ENCODE data around the gene LARP4B. TPM values are rescaled to one million over a fixed set of nuclear protein-coding genes. Genes with fewer than 3 reads are reported as not detected.

Gene LARP4B
- total and polyA plus RNA-seq, 8 donors: 45.1 to 122 (median 54.4) TPM

GRCh38 chr10:921471-922414 is 9.8 kb downstream of the LARP4B start:
- Histone ChIP-seq H3K36me3 (peaks cover 0 to 21% of the 10 kb centered on the region in 2 donors), H3K9me3 (no peaks in the 10 kb centered on the region), H3K4me1 (peaks cover 33 to 61% of the 10 kb centered on the region in 2 donors), H3K4me3 (no peak overlapping the region), H3K27ac (peak overlapping the region; percentile 10 to 23), H3K27me3 (no peaks in the 10 kb centered on the region)
- no peak for TF ChIP-seq CTCF (IDR thresholded peaks at IDR 0.05)
- DNase-seq (no peak), ATAC-seq (peak; percentile 12)
- intact Hi-C loops (cut with DNase I): no loop called here

- no peak overlapping the region for H3K27ac ChIP-seq
- H3K9me3 ChIP-seq: no peaks in the 10 kb centered on the region
- H3K4me3 ChIP-seq: no peak overlapping the region
- ATAC-seq (no peak), DNase-seq (no peak)
- H3K36me3 ChIP-seq: peaks cover 0 to 12% of the 10 kb centered on the region in 2 donors
- intact Hi-C loops (cut with DNase I): no loop called here
- H3K4me1 ChIP-seq: peaks cover 29 to 48% of the 10 kb centered on the region in 2 donors
- H3K27me3 ChIP-seq: no peaks in the 10 kb centered on the region
- no peak for TF ChIP-seq CTCF (IDR thresholded peaks at IDR 0.05)
Observed at GRCh38 chr10:920450-920849, 11.1 kb downstream of the LARP4B start.

GRCh38 chr10:919481-919880 is 12.0 kb downstream of the LARP4B start:
- DNase-seq: no peak
- H3K4me3 ChIP-seq: no peak overlapping the region
- intact Hi-C loops (cut with DNase I): no loop called here
- no peaks in the 10 kb centered on the region for H3K27me3 ChIP-seq
- H3K27ac ChIP-seq: no peak overlapping the region
- ATAC-seq: no peak
- H3K36me3 ChIP-seq: peaks cover 0 to 7% of the 10 kb centered on the region in 2 donors
- H3K4me1 ChIP-seq: peaks cover 19 to 39% of the 10 kb centered on the region in 2 donors
- no peaks in the 10 kb centered on the region for H3K9me3 ChIP-seq
- TF ChIP-seq CTCF (IDR thresholded peaks at IDR 0.05): no peak

GRCh38 chr10:917999-918398 is 13.5 kb downstream of the LARP4B start:
- H3K36me3 ChIP-seq: peaks cover 0 to 7% of the 10 kb centered on the region in 2 donors
- ATAC-seq: no peak
- H3K9me3 ChIP-seq: no peaks in the 10 kb centered on the region
- DNase-seq: no peak
- no peak for TF ChIP-seq CTCF (IDR thresholded peaks at IDR 0.05)
- intact Hi-C loops (cut with DNase I): no loop called here
- no peak overlapping the region for H3K4me3 ChIP-seq
- no peak overlapping the region for H3K27ac ChIP-seq
- H3K4me1 ChIP-seq: peaks cover 14 to 27% of the 10 kb centered on the region in 2 donors
- no peaks in the 10 kb centered on the region for H3K27me3 ChIP-seq

- H3K27me3 ChIP-seq: no peaks in the 10 kb centered on the region
- H3K36me3 ChIP-seq: peaks cover 0 to 1% of the 10 kb centered on the region in 2 donors
- TF ChIP-seq CTCF (IDR thresholded peaks at IDR 0.05): no peak
- intact Hi-C loops (cut with DNase I): no loop called here
- peaks cover 11 to 21% of the 10 kb centered on the region in 2 donors for H3K4me1 ChIP-seq
- ATAC-seq (no peak), DNase-seq (no peak)
- no peak overlapping the region for H3K27ac ChIP-seq
- no peaks in the 10 kb centered on the region for H3K9me3 ChIP-seq
- no peak overlapping the region for H3K4me3 ChIP-seq
Observed at GRCh38 chr10:917416-917720, 14.1 kb downstream of the LARP4B start.
